Right cardiac atrium (tissue), 5 donors: ENCODE results near the gene OR2V2. TPM values are rescaled to one million over a fixed set of nuclear protein-coding genes. Genes with fewer than 3 reads are reported as not detected.
"Not testable (repeated sequence)": the region's sequence is repeated elsewhere in the genome, so short reads cannot be mapped to it uniquely, and the experiment has no call there.

Source experiments
- ATAC-seq, 2 donors: fragments of 200-7000 bp; cut with Tn5 transposase; one replicate each; pipeline versions ENCODE4 v1.8.0 to v1.9.1; 2020; ENCODE audit warnings: moderate library complexity in 2 of 2, mild to moderate bottlenecking in 1 of 2
- DNase-seq, 3 donors: peaks; one replicate each; pipeline ENCODE4 v3.0.0-alpha.2; 2020
- H3K27ac ChIP-seq: one replicate; pipeline ENCODE4 v1.5.1; 2013; ENCODE audit warnings: mild to moderate bottlenecking, low read length, control low read depth, moderate library complexity
- H3K27me3 ChIP-seq: one replicate; pipeline ENCODE4 v1.6.1; 2013; ENCODE audit not compliant: control insufficient read depth, insufficient read depth
- H3K4me1 ChIP-seq: one replicate; pipeline ENCODE4 v1.6.1; 2013; ENCODE audit warnings: low read length; ENCODE audit not compliant: control insufficient read depth, insufficient read depth
- H3K4me3 ChIP-seq: one replicate; pipeline ENCODE4 v1.5.1; 2013; ENCODE audit warnings: low read length, control low read depth
- H3K9me3 ChIP-seq: one replicate; pipeline ENCODE4 v1.6.1; 2013; ENCODE audit warnings: low read length; ENCODE audit not compliant: control insufficient read depth
- WGBS: extraction: QIAGEN DNeasy Blood & Tissue Kit; methylation state at CpG from one replicate; pipeline ENCODE4 v1.1.7; 2013; 5-methylcytosine and 5-hydroxymethylcytosine counted together
- intact Hi-C, 4 donors: fragments of 100-400 bp; cut with DNase I; formaldehyde crosslinking; loops; one replicate each; pipeline versions ENCODE4 v1.11.0 to v1.14.0; 2022 to 2023
- long read RNA-seq, 4 donors: library from polyadenylated mRNA; unstranded; transcript quantifications; one replicate each; pipeline ENCODE4 v2.0.0, GENCODE V29; 2020 to 2021
- polyA plus RNA-seq: library from polyadenylated mRNA; stranded (reverse); fragments of 200-250 nt; gene quantifications from one replicate; pipeline ENCODE4 v1.2.3, GENCODE V29; 2013
- total RNA-seq, 4 donors: library from RNA; stranded (reverse); fragmentation: NEBNext Ultra II Directional; extraction: Animal tissue kit (Norgen Biotek cat#: 25700); gene quantifications; one replicate each; pipeline ENCODE4 v1.2.1, GENCODE V29; 2021
- donor health status: healthy with polysubstance abuse.
- donor health status: DM: no; HTN: yes; CAD: no.
- donor health status: DM: no; HTN: no; CAD: no.
- donor health status: DM: no; HTN: yes; CAD: no; lungs with severe emphysema.
- donor health status: DM: yes; HTN: yes; CAD: no.

The OR2V2 gene, protein sequence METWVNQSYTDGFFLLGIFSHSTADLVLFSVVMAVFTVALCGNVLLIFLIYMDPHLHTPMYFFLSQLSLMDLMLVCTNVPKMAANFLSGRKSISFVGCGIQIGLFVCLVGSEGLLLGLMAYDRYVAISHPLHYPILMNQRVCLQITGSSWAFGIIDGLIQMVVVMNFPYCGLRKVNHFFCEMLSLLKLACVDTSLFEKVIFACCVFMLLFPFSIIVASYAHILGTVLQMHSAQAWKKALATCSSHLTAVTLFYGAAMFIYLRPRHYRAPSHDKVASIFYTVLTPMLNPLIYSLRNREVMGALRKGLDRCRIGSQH
- total RNA-seq (not detected), polyA plus RNA-seq (not detected)
- long read RNA-seq, donor 1: 0 reads
- long read RNA-seq, donor 2: 0 reads
- long read RNA-seq, donor 3: 0 reads
- long read RNA-seq, donor 4: 0 reads

DNA sequence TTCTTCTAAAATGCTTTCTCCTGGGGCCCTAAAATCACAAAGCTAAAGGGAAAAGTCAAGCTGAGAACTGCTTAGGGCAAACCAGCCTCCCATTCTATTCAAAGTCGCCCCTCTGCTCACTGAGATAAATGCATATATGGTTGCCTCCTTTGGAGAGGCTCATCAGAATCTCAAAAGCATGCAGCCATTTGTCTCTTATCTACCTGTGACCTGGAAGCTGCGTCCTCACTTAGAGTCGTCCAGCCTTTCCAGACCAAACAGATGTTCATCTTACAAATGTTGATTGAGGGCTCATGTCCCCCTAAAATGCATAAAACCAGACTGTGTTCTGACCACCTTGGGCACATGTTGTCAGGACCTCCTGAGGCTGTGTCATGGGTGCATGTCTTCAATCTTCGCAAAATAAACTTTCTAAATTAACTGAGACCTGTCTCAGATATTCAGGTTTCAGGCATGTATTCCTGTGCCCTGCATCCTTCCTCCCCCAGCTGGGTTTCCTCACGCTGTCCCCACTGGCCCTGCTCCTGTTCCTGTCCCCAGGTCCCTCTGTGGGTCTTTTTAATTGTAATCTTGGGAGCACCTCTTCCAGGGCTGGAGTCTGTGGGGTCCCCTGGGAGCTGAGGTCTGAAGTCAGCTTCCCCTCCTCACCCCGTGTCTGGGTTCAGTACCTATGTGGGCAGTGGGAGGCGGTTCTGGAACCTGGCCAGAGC lies at the start of gene OR2V2:
OR2V2 (plus strand) TSS at position 660 of the 710 bp plus-strand sequence. CDS start 7,357 bp downstream, outside the sequence.
- H3K27me3 ChIP-seq, ATAC-seq, H3K9me3 ChIP-seq, H3K27ac ChIP-seq, H3K4me3 ChIP-seq, DNase-seq, H3K4me1 ChIP-seq, intact Hi-C loops: not testable (repeated sequence)
- 58% methylated on average over 7 of the region's 7 CpGs for WGBS

DNA sequence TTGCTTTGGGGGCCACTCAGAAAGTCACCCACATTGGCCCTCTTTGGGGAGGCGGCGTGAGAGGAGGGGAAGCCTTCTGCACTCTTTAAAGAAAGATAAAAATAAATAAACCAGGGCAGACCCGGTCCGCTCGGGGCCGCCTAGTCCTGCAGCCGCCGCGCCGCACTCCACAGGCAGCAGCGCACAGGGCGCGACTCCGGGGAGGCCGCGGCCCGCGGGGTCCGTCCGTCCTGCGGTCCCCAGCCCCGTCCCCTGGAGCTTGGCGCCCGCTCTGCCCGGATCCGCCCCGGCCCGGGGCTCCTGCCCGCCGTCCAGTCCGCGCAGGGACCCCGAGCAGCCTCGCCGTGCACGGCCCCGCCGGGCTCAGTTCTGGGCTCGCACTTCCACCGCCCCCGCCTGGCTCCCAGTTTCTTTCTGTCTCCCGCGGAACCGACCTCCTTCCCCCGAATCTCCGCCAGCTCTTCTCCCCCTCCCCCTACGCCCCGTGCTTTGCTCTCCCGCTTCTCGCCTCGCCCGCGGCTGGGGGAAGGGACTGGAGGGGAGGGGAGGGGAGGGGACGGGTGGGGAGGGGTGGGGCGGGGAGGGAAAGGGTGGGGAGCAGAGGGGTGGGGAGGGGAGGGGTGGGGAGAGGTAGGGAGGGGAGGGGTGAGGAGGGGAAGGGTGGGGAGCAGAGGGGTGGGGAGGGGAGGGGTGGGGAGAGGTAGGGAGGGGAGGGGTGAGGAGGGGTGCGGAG lies 49.5 kb upstream of the OR2V2 start:
- H3K27ac ChIP-seq, ATAC-seq, H3K4me3 ChIP-seq, intact Hi-C loops, DNase-seq, H3K27me3 ChIP-seq, H3K9me3 ChIP-seq, H3K4me1 ChIP-seq: not testable (repeated sequence)
- WGBS: no CpG with 5 or more reads among the region's 56 CpGs

DNA sequence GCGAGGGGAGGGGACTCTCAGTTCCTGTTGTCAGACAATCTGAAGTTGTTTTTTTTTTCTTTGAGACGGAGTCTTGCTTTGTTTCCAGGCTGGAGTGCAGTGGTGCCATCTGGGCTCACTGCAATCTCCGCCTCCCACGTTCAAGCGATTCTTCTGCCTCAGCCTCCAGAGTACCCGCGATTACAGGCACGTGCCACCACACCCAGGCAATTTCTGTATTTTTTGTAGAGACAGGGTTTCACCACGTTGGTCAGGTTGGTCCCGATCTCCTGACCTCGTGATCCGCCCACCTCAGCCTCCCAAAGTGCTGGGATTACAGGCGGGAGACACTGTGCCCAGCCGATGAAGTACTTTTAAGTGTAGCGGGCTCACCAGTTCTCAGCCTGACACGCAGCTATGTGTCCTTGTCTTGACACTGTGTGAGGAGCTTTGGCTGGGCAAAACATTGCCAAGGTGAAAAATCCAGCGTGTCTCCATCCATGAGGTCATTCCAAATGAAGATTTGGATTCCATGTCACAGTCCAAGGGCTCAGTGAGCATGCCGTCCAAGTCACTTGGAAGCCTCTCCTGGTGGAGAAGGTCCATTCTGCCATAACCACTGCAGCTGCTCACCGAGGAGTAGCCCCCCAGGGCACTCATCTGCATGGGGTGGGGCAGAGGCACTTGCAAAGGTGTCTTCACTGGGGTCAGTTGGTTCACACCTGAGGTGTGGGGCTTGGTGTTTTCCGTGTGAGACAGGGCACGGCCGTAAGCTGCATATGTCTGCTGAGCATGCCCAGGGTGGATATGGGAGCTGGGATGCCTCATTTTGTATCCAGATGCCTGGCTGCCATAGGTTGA lies 48.4 kb upstream of the OR2V2 start:
- H3K4me1 ChIP-seq: no peaks in the 10 kb centered on the region
- H3K9me3 ChIP-seq: no peaks in the 10 kb centered on the region
- ATAC-seq: no peak
- no peaks in the 10 kb centered on the region for H3K27me3 ChIP-seq
- H3K4me3 ChIP-seq: no peak overlapping the region
- WGBS: 25% methylated on average over 22 of the region's 22 CpGs
- no peak overlapping the region for H3K27ac ChIP-seq
- DNase-seq: no peak
- intact Hi-C loops: no loop called here

GRCh38 chr5:181099602-181100086 lies 47.7 kb upstream of the OR2V2 start:
- no peaks in the 10 kb centered on the region for H3K27me3 ChIP-seq
- no peaks in the 10 kb centered on the region for H3K9me3 ChIP-seq
- H3K4me1 ChIP-seq: no peaks in the 10 kb centered on the region
- ATAC-seq (no peak), DNase-seq (no peak)
- no peak overlapping the region for H3K27ac ChIP-seq
- no peak overlapping the region for H3K4me3 ChIP-seq
- intact Hi-C loops: no loop called here
- 60% methylated on average over 11 of the region's 11 CpGs for WGBS

GRCh38 chr5:181100121-181100875 lies 47.1 kb upstream of the OR2V2 start:
- 4% methylated on average over 62 of the region's 62 CpGs for WGBS
- Histone ChIP-seq H3K9me3 (no peaks in the 10 kb centered on the region), H3K4me1 (no peaks in the 10 kb centered on the region), H3K27me3 (no peaks in the 10 kb centered on the region), H3K4me3 (no peak overlapping the region), H3K27ac (no peak overlapping the region)
- ATAC-seq: no peak
- intact Hi-C loops: no loop called here
- DNase-seq: no peak

- peak in 1 of 2 donors; percentile 40 for ATAC-seq
- WGBS: 0% methylated on average over 12 of the region's 54 CpGs
- H3K4me1 ChIP-seq, H3K4me3 ChIP-seq, H3K27ac ChIP-seq, DNase-seq, H3K27me3 ChIP-seq, intact Hi-C loops, H3K9me3 ChIP-seq: not testable (repeated sequence)
Observed at GRCh38 chr5:181101030-181101641, 46.2 kb upstream of the OR2V2 start.

- no CpG with 5 or more reads among the region's 30 CpGs for WGBS
- ATAC-seq, H3K27me3 ChIP-seq, H3K9me3 ChIP-seq, H3K27ac ChIP-seq, H3K4me3 ChIP-seq, DNase-seq, H3K4me1 ChIP-seq, intact Hi-C loops: not testable (repeated sequence)
Observed at GRCh38 chr5:181101930-181102674, 45.3 kb upstream of the OR2V2 start.

GRCh38 chr5:181104259-181104568 lies 43.2 kb upstream of the OR2V2 start:
- H3K4me1 ChIP-seq, H3K27me3 ChIP-seq, ATAC-seq, H3K27ac ChIP-seq, H3K9me3 ChIP-seq, intact Hi-C loops, DNase-seq, H3K4me3 ChIP-seq: not testable (repeated sequence)
- WGBS: 9% methylated on average over 5 of the region's 5 CpGs

GRCh38 chr5:181104606-181105390 lies 42.6 kb upstream of the OR2V2 start:
- H3K4me3 ChIP-seq, H3K9me3 ChIP-seq, intact Hi-C loops, H3K4me1 ChIP-seq, DNase-seq, H3K27ac ChIP-seq, H3K27me3 ChIP-seq, ATAC-seq: not testable (repeated sequence)
- 55% methylated on average over 19 of the region's 20 CpGs for WGBS
